Hippocampal formation (tissue), 2 donors: ENCODE data around the gene OSCP1.

Experiments
- DNase-seq, 2 donors: peaks; one replicate each; lab custom pipeline; 2025; lab: John Stamatoyannopoulos, UW

The OSCP1 gene

GRCh38 chr1:36401602-36402503 is 48.4 kb downstream of the OSCP1 start:
- no peak for DNase-seq

GRCh38 chr1:36400825-36401601 is 49.2 kb downstream of the OSCP1 start:
- DNase-seq: peak; percentile 7 to 64

GRCh38 chr1:36400514-36400824 is 49.8 kb downstream of the OSCP1 start:
- no peak for DNase-seq

GRCh38 chr1:36398370-36398977 is 51.8 kb downstream of the OSCP1 start:
- DNase-seq: no peak

- peak; percentile 87 to 91 for DNase-seq
Measured at GRCh38 chr1:36397378-36398230, 52.6 kb downstream of the OSCP1 start, which contains the start of gene LSM10. LSM10 (minus strand) TSS chr1:36397908; CDS start chr1:36394129, 3,779 bp downstream.

- DNase-seq: no peak
Measured at GRCh38 chr1:36397083-36397377, 53.2 kb downstream of the OSCP1 start.

- no peak for DNase-seq
Measured at GRCh38 chr1:36396359-36396758, 53.9 kb downstream of the OSCP1 start.

- no peak for DNase-seq
Measured at GRCh38 chr1:36393686-36394085, 56.6 kb downstream of the OSCP1 start.

- DNase-seq: no peak
Measured at GRCh38 chr1:36392836-36393235, 57.4 kb downstream of the OSCP1 start.

GRCh38 chr1:36391271-36391670 is 59.0 kb downstream of the OSCP1 start:
- DNase-seq: no peak

- no peak for DNase-seq
Measured at GRCh38 chr1:36390411-36390810, 59.8 kb downstream of the OSCP1 start.

- DNase-seq: no peak
Measured at GRCh38 chr1:36389999-36390398, 60.3 kb downstream of the OSCP1 start.

GRCh38 chr1:36389261-36389660 is 61.0 kb downstream of the OSCP1 start:
- DNase-seq: no peak

GRCh38 chr1:36387141-36387949 is 62.9 kb downstream of the OSCP1 start:
- no peak for DNase-seq

- peak; percentile 78 to 88 for DNase-seq
Measured at GRCh38 chr1:36386265-36387140, 63.7 kb downstream of the OSCP1 start.

GRCh38 chr1:36385410-36386264 is 64.6 kb downstream of the OSCP1 start, which contains the start of gene STK40:
STK40 (minus strand) TSS chr1:36385924; CDS start chr1:36361332, 24,592 bp downstream.
- DNase-seq: peak; percentile 98 to 99

- DNase-seq: peak in 1 of 2 donors; percentile 27
Measured at GRCh38 chr1:36384542-36385409, 65.5 kb downstream of the OSCP1 start.

- DNase-seq: no peak
Measured at GRCh38 chr1:36383240-36383639, 67.0 kb downstream of the OSCP1 start.
